Measurements from ENCODE around the gene TGFB2. TPM values are rescaled to one million over a fixed set of nuclear protein-coding genes. Genes with fewer than 3 reads are reported as not detected.

Gene TGFB2
- total RNA-seq, 1 experiment from 2014 or later: not detected

GRCh38 chr1:218346391-218347204 lies 1.5 kb downstream of the TGFB2 start:
- no peaks in the 10 kb centered on the region for H3K9me3 ChIP-seq (ENCODE audit: control insufficient read depth, low read depth, low read length)
- no peaks in the 10 kb centered on the region; the same call in 1 of the 2 replicates for H3K27me3 ChIP-seq (ENCODE audit: insufficient read depth, low read length)
- peaks cover 2% of the 10 kb centered on the region; the same call in 1 of the 2 replicates for H3K27me3 Mint-ChIP-seq (ENCODE audit: low read depth)
- no peak overlapping the region for H4K8ac ChIP-seq (replicated peaks; ENCODE audit: insufficient read length, low read depth, low read length)
- no peak overlapping the region for H2BK12ac ChIP-seq (ENCODE audit: insufficient read length, low read depth, low read length)
- H4K20me1 ChIP-seq (ENCODE audit: control insufficient read depth, insufficient read depth, insufficient read length): no peaks in the 10 kb centered on the region
- TF ChIP-seq CTCF (conservative IDR thresholded peaks at IDR 0.05): no peak
- peaks cover 20% of the 10 kb centered on the region for H3K23me2 ChIP-seq (ENCODE audit: insufficient read length, low read depth, low read length, poor library complexity, severe bottlenecking)
- H3K36me3 Mint-ChIP-seq (ENCODE audit: insufficient read depth in 1 of 3, low read depth in 3 of 3): peaks cover 0 to 1% (median 0%) of the 10 kb centered on the region in 3 experiments; a peak in 1 of 7 replicates
- no peaks in the 10 kb centered on the region for H3K4me1 ChIP-seq (ENCODE audit: insufficient read depth, low read length)
- no peak overlapping the region for H2BK120ac ChIP-seq (ENCODE audit: low read depth, low read length, poor library complexity, severe bottlenecking)
- H3K9me3 Mint-ChIP-seq: no peaks in the 10 kb centered on the region
- no peak overlapping the region for H3K18ac ChIP-seq (ENCODE audit: insufficient read length, low read depth, low read length)
- no peak overlapping the region for H3K23ac ChIP-seq (ENCODE audit: insufficient read length, low read depth, low read length)
- H3K4me1 Mint-ChIP-seq: peaks cover 25 to 31% of the 10 kb centered on the region in 2 experiments
- whole genome bisulfite sequencing (ENCODE audit: extremely low coverage, insufficient read length, low lambda C conversion rate): no CpG with 5 or more reads among the region's 39 CpGs
- H3T11ph ChIP-seq (ENCODE audit: low read length): no peak overlapping the region
- H3K4me2 ChIP-seq (ENCODE audit: insufficient read depth, insufficient read length, low read length): peak overlapping the region; percentile 84
- H4K5ac ChIP-seq (ENCODE audit: insufficient read length, low read depth, low read length): no peak overlapping the region
- peak; percentile 46 for DNase-seq
- H3K27ac ChIP-seq (ENCODE audit: insufficient read length, low read depth, low read length): no peak overlapping the region
- no peak overlapping the region for H2AK5ac ChIP-seq (ENCODE audit: insufficient read length, low read length)
- H3K9ac ChIP-seq (ENCODE audit: extremely low read depth, insufficient read length, low read length): no peak overlapping the region
- H3K4me3 Mint-ChIP-seq: no peak overlapping the region
- no peaks in the 10 kb centered on the region for H3K79me1 ChIP-seq (ENCODE audit: insufficient read depth, low read depth, low read length, poor library complexity, severe bottlenecking)
- no peak overlapping the region for H2AFZ ChIP-seq (ENCODE audit: low read length)
- no peaks in the 10 kb centered on the region for H3K79me2 ChIP-seq (ENCODE audit: insufficient read depth, low read length)
- H3K4ac ChIP-seq (ENCODE audit: low read depth, low read length): no peak overlapping the region
- peak overlapping the region in 1 of 3 experiments; percentile 81; a peak in 2 of 7 replicates for H3K27ac Mint-ChIP-seq
- no peak overlapping the region for H3K56ac ChIP-seq (ENCODE audit: insufficient read length, low read depth, low read length)
- no peak overlapping the region for H2BK5ac ChIP-seq (ENCODE audit: insufficient read length, low read length)
- H2BK15ac ChIP-seq (ENCODE audit: low read depth, low read length): no peak overlapping the region
- no peak overlapping the region for H4K91ac ChIP-seq (ENCODE audit: insufficient read length, low read depth, low read length)
- no peak overlapping the region for H2BK20ac ChIP-seq (ENCODE audit: low read depth, low read length, poor library complexity, severe bottlenecking)
- H3K14ac ChIP-seq (ENCODE audit: insufficient read depth, low read length): no peak overlapping the region
